KMS-11 (cell line): ENCODE results near the gene RNF181.
"Not testable (repeated sequence)": the region's sequence is repeated elsewhere in the genome, so short reads cannot be mapped to it uniquely, and the experiment has no call there.

Experiments used
- H2AFZ ChIP-seq: fragments of 200-600 bp; sonication (generic); 2 replicates; pipeline ENCODE4 v1.6.1; 2016; ENCODE audit warnings: antibody characterized with exemption, mixed run types, low read depth
- H3K27ac ChIP-seq: fragments of 200-600 bp; sonication (generic); 2 replicates; pipeline ENCODE4 v1.6.1; 2016; ENCODE audit warnings: mild to moderate bottlenecking, mixed run types
- H3K27me3 ChIP-seq: fragments of 200-600 bp; sonication (generic); 2 replicates; pipeline ENCODE4 v1.6.1; 2017; ENCODE audit warnings: mild to moderate bottlenecking, low read depth, mixed run types, moderate library complexity; ENCODE audit not compliant: insufficient read depth
- H3K36me3 ChIP-seq: fragments of 200-600 bp; sonication (generic); 2 replicates; pipeline ENCODE4 v1.6.1; 2017; ENCODE audit warnings: mild to moderate bottlenecking, mixed run types; ENCODE audit not compliant: insufficient read depth
- H3K4me1 ChIP-seq: fragments of 200-600 bp; sonication (generic); 2 replicates; pipeline ENCODE4 v1.6.1; 2016; ENCODE audit warnings: mild to moderate bottlenecking, low read depth, mixed run types; ENCODE audit not compliant: poor library complexity, severe bottlenecking
- H3K4me2 ChIP-seq: fragments of 200-600 bp; sonication (generic); 2 replicates; pipeline ENCODE4 v1.7.0; 2016; ENCODE audit warnings: mild to moderate bottlenecking, mixed run types
- H3K4me3 ChIP-seq: fragments of 200-600 bp; sonication (generic); IDR thresholded peaks from 2 replicates; pipeline ENCODE4 v1.6.1; 2017; ENCODE audit warnings: low read depth, low read length, mixed read lengths; ENCODE audit not compliant: insufficient read depth
- H3K79me2 ChIP-seq: fragments of 200-600 bp; sonication (generic); 2 replicates; pipeline ENCODE4 v1.6.1; 2016; ENCODE audit warnings: low read depth, mixed run types; ENCODE audit not compliant: insufficient read depth
- H3K9ac ChIP-seq: fragments of 200-600 bp; sonication (generic); 2 replicates; pipeline ENCODE4 v1.6.1; 2016; ENCODE audit warnings: mild to moderate bottlenecking, mixed run types
- H4K20me1 ChIP-seq: fragments of 200-600 bp; sonication (generic); 2 replicates; pipeline ENCODE4 v1.6.1; 2016; ENCODE audit warnings: mild to moderate bottlenecking, mixed run types; ENCODE audit not compliant: insufficient read depth
- CTCF ChIP-seq: fragments of 200-600 bp; sonication (generic); conservative IDR thresholded peaks from 2 replicates; pipeline ENCODE4 v1.6.1; 2017; ENCODE audit warnings: low read depth, mild to moderate bottlenecking, antibody characterized with exemption, low read length, moderate library complexity, mixed read lengths

The RNF181 gene

GRCh38 chr2:85611705-85612587 is 16.4 kb downstream of the RNF181 start, which contains the start of gene C2orf68:
C2orf68 (minus strand) TSS chr2:85612066; CDS start chr2:85611984, 82 bp downstream.
- Histone ChIP-seq H3K27me3 (no peaks in the 10 kb centered on the region), H3K79me2 (peaks cover 13% of the 10 kb centered on the region), H4K20me1 (peaks cover 2% of the 10 kb centered on the region; the same call in 1 of the 2 replicates), H3K9ac (peak within 1 kb of the TSS; percentile 38; the same call in 1 of the 2 replicates), H3K4me2 (peak within 1 kb of the TSS; percentile 72), H3K27ac (no peak within 1 kb of the TSS; the same call in 1 of the 2 replicates), H2AFZ (peak within 1 kb of the TSS; percentile 88), H3K4me3 (no peak within 1 kb of the TSS), H3K4me1 (peaks cover 14% of the 10 kb centered on the region), H3K36me3 (no peaks in the 10 kb centered on the region)
- TF ChIP-seq CTCF = no peak

- Histone ChIP-seq H4K20me1 (peaks cover 6% of the 10 kb centered on the region; the same call in 1 of the 2 replicates), H2AFZ (no peak overlapping the region), H3K79me2 (peaks cover 33% of the 10 kb centered on the region), H3K27me3 (no peaks in the 10 kb centered on the region), H3K4me2 (no peak overlapping the region), H3K36me3 (no peaks in the 10 kb centered on the region; the same call in 1 of the 2 replicates), H3K9ac (no peak overlapping the region), H3K4me3 (no peak overlapping the region), H3K4me1 (peaks cover 31% of the 10 kb centered on the region), H3K27ac (no peak overlapping the region)
- no peak for TF ChIP-seq CTCF
These were observed 18.4 kb downstream of the RNF181 start for GRCh38 chr2:85613717-85614515.

GRCh38 chr2:85614757-85615156 is 19.2 kb downstream of the RNF181 start:
- not testable (repeated sequence) for H3K27me3 ChIP-seq, H3K9ac ChIP-seq, H3K4me2 ChIP-seq, H4K20me1 ChIP-seq, H2AFZ ChIP-seq, H3K4me3 ChIP-seq, H3K36me3 ChIP-seq, H3K27ac ChIP-seq
- Histone ChIP-seq H3K79me2 (peaks cover 40% of the 10 kb centered on the region), H3K4me1 (peaks cover 31% of the 10 kb centered on the region)

GRCh38 chr2:85615413-85615728 is 19.8 kb downstream of the RNF181 start:
- Histone ChIP-seq H3K4me3 (no peak overlapping the region), H3K9ac (no peak overlapping the region), H3K27me3 (no peaks in the 10 kb centered on the region), H3K4me1 (peaks cover 31% of the 10 kb centered on the region), H4K20me1 (peaks cover 6% of the 10 kb centered on the region; the same call in 1 of the 2 replicates), H3K79me2 (peaks cover 40% of the 10 kb centered on the region), H2AFZ (peak overlapping the region; percentile 64), H3K27ac (no peak overlapping the region), H3K36me3 (no peaks in the 10 kb centered on the region; the same call in 1 of the 2 replicates), H3K4me2 (peak overlapping the region; percentile 19; the same call in 1 of the 2 replicates)
- no peak for TF ChIP-seq CTCF

- Histone ChIP-seq H3K4me1 (peaks cover 22% of the 10 kb centered on the region), H3K4me2 (peak overlapping the region; percentile 90; the same call in 1 of the 2 replicates), H3K79me2 (peaks cover 41% of the 10 kb centered on the region)
- H3K36me3 ChIP-seq, H4K20me1 ChIP-seq, H3K4me3 ChIP-seq, H3K27me3 ChIP-seq, H2AFZ ChIP-seq, H3K9ac ChIP-seq, H3K27ac ChIP-seq: not testable (repeated sequence)
These were observed 22.2 kb downstream of the RNF181 start for GRCh38 chr2:85617723-85618122.
